T follicular helper cell (primary cell): ENCODE measurements around the gene CLK3.
"Not testable (repeated sequence)": the region's sequence is repeated elsewhere in the genome, so short reads cannot be mapped to it uniquely, and the experiment has no call there.

Experiments
- DNase-seq: peaks from one replicate; pipeline ENCODE4 v3.0.0-alpha.2; 2020; ENCODE audit warnings: low read depth

The CLK3 gene

GRCh38 chr15:74620636-74621545, 5.3 kb downstream of the CLK3 start:
- peak; percentile 68 for DNase-seq

GRCh38 chr15:74621546-74621920, 5.9 kb downstream of the CLK3 start:
- no peak for DNase-seq

- no peak for DNase-seq
Observed at GRCh38 chr15:74621936-74622335, 6.3 kb downstream of the CLK3 start.

GRCh38 chr15:74622758-74623157, 7.1 kb downstream of the CLK3 start:
- DNase-seq = no peak

GRCh38 chr15:74624020-74624602, 8.5 kb downstream of the CLK3 start:
- no peak for DNase-seq

DNA sequence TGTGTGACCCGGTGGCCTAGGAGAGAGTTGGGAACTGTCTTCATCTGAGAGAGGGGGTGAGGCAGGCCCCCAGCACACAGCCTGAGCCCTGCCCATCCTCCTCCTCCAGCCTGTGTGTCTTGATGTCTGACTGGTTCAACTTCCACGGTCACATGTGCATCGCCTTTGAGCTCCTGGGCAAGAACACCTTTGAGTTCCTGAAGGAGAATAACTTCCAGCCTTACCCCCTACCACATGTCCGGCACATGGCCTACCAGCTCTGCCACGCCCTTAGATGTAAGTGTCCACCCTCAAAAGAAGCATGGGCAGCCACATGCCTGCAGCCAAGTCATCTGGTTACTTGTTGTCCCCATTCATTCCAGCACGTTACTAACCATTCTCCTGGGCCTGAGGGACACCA, 10.1 kb downstream of the CLK3 start:
- DNase-seq = no peak

GRCh38 chr15:74626336-74626735, 10.7 kb downstream of the CLK3 start:
- no peak for DNase-seq

DNA sequence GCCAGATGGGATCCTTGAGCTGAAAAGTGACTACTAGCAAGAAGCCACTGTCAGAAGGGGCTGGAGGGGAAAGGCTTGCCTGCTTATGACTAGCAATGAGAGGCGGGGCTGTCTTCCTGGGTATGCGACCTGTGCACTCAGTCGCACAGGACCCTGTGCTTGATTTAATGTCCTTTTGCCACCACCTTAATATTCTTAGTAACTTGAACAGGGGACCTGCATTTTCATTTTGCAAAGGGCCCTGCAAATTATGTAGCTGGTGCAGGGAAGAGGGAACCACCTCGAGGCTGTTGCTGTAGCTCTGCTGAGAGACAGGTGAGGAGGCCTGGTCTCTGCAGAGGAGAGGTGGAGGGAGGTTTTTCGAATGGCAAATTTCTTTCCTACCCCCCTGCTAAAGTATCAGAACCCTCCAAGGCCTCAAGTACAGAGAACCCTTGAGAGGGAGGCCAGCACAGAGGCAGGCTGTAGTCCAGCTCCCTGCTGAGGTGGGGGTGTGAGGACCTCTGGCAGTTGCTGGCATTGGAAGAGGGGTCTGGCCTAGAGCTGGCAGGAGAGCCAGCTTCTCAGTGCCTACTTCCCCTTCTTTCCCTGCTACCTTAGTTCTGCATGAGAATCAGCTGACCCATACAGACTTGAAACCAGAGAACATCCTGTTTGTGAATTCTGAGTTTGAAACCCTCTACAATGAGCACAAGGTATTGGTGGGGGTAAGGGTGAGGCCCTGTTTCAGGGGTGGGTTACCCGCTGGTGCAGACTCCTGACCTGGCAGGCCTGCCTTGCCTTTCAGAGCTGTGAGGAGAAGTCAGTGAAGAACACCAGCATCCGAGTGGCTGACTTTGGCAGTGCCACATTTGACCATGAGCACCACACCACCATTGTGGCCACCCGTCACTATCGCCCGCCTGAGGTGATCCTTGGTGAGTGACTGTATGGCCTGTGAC, 11.4 kb downstream of the CLK3 start:
- no peak for DNase-seq

- no peak for DNase-seq
Observed at GRCh38 chr15:74627766-74628165, 12.1 kb downstream of the CLK3 start.

- DNase-seq = no peak
Observed at GRCh38 chr15:74628199-74628598, 12.6 kb downstream of the CLK3 start.

DNA sequence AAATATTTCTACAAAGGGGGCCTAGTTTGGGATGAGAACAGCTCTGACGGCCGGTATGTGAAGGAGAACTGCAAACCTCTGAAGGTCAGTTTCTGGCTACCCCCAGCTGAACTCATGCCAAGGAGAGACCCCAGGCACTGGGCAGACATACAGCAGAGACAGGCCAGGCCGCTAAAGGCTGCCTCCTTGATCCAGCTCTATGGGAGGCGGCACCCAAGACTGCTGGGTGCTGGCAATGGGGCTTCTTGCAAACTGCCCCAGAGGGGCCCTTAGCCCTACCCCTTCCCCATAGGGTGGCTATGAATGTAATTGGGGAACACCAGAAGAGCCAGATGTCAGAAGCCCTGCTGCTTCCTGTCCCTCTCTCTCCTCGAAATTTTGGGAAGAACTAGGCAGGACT, 13.3 kb downstream of the CLK3 start:
- no peak for DNase-seq

DNA sequence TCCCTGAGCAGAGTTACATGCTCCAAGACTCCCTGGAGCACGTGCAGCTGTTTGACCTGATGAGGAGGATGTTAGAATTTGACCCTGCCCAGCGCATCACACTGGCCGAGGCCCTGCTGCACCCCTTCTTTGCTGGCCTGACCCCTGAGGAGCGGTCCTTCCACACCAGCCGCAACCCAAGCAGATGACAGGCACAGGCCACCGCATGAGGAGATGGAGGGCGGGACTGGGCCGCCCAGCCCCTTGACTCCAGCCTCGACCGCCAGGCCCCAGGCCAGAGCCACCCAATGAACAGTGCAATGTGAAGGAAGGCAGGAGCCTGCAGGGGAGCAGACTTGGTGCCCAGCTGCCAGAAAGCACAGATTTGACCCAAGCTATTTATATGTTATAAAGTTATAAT, 14.1 kb downstream of the CLK3 start:
- not testable (repeated sequence) for DNase-seq

DNA sequence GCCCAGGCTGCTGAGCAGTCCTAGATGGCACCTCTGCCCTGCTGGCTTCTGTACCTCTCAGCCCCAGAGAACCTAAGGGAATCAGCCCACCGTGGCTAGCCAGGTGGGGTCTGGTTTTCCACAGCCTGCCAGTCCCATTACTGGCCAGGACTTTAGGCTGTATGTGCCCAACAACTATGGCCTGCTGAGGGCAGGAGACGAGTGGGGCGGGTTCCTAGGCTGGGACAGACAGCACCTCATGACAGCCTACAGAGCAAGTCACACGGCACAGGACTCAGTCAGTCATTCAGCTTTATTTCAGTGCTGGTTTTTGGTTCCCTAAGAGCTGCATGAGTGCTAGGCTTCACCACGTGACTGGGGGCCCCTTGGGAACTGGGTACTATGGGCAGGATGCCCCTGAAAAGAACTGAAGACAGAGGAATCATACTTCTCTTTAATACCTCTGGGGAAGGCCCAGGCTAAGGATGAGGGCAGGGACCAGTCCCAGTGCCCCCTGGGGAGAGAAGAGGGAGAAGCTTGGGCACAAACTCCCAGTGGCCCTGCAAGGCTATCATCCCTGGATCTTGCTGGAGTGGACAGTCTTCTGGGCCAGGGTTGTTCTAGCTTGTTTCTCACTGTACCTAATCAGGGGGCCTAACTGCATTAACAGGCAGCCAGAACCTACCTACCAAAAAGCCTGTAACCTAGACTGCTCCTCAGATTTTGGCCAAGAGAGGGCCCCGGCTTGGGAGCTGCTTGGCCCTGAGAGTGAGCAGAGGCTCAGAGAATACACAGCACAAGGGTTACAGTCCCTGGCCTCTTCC, 14.8 kb downstream of the CLK3 start:
- no peak for DNase-seq

DNA sequence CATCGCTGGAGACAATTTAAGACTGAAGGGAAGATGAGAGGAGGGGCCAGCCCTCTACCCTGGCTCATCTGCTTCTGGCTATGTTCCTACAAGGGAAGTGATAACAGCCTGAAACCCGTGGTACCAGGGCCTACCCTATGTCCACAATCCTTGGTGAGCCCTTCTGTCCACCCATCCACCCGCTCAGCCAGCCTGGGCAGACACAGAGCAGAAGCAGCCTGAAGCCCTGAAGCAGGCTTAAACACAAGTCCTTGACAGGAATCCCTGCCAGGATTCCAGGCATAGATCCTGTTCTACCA, 15.4 kb downstream of the CLK3 start:
- DNase-seq = no peak

DNA sequence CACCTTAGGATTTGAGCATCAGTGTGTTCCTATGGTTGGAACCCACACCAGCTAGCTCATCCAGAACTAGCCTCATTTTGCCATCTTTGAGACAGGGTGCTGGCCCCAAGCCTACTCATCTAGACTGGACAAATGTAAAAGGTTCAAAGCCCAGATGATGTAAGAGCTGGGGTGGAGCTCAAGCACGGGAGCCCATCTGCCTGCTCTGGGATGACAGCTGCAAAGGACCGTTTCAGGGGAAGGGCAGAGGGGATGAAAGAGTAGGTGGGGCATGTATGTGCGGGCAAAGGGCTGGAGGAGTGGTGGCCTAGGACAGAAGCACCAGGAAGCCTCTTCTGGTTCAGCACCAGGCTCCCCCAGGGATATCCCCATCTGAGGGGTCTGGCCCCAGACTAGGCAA, 15.8 kb downstream of the CLK3 start:
- no peak for DNase-seq

GRCh38 chr15:74631935-74632560, 16.4 kb downstream of the CLK3 start:
- DNase-seq = peak; percentile 32

DNA sequence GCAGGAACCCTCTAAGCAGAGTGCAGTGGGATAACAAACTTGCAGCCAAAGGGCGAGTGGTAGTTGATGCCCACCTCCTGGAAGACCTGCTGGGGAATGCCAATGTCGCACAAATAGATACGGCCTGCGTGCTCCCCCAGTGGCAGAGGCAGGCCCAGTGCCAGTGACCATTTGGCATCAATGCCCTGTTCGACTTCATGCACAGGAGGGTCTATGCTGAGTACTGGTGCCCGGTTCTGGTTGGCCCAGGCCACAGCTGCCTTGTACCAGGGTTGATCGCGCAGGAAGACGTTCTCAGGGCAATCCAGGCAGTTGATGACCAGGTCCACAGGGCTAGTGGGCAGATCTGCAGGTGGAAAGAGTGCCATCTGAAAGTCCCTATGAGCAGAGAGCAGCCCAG, 17.0 kb downstream of the CLK3 start:
- DNase-seq = no peak

DNA sequence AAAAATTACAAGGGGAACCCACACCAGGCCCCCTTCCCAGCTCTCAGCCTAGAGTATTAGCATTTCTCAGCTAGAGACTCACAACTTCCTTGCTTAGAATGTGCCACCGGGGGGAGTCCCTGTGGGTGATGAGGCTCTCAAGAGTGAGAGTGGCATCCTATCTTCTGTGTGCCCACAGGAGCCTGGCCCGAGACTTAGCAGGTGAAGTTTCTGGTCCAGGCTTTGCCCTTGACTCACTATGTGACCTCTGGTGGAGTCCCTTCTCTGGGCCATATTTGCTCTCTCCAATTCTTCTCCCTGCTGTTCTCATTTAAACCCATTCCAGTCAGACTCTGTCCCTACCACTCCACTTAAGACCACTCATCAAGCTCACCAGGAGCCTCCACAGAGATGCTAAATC, 18.1 kb downstream of the CLK3 start:
- no peak for DNase-seq

DNA sequence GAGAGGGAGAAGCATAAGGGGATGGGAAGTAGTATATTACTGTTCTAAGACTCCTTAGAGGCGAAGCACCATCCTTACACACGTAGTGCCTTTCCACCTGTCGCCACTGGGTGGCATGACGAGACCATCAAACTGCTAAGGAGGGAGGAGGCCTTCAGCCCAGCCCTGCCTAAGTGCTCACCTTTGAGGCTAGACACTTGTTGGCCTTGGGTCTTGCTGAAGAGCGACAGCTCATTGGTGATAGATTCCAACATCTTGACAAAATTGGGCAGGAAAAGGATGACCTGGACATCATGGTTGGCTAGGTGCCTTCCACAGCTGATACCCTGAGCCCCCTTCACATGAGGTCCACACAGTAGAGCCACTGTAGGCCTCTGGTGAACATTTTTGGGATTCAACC, 19.6 kb downstream of the CLK3 start:
- peak; percentile 59 for DNase-seq

- DNase-seq = no peak
Observed at GRCh38 chr15:74636984-74637383, 21.3 kb downstream of the CLK3 start.

DNA sequence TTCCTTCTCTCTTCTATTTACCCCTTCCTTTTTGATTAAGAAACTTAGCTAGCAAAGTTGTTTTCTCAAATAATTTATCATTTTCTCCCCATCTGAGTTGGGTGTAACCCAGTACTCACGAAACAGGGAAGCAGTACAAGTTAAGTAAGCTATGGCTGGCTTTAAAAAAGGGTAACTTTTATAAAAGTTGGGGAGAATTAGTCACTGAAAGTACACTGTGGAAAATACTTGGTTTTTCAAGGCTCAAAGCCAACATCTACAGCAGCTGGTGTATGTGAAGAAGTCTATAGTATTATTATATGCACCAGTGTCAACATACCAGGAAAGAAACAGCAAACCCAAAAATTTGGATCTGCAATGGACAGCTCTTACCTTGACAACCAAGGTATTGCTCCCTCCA, 25.5 kb downstream of the CLK3 start:
- no peak for DNase-seq
